Osteoblast (primary cell): Measurements from ENCODE around the gene PEX5. TPM values are rescaled to one million over a fixed set of nuclear protein-coding genes. Genes with fewer than 3 reads are reported as not detected.

Experiments
- DNase-seq: peaks from one replicate; pipeline ENCODE4 v3.0.0; 2011; ENCODE audit warnings: low spot score, mixed read lengths; ENCODE audit not compliant: insufficient read length; ENCODE audit errors: missing footprints
- H2AFZ ChIP-seq: 2 replicates; pipeline ENCODE4 v1.6.0; 2011; ENCODE audit warnings: mild to moderate bottlenecking, low read length
- H3K27ac ChIP-seq: 2 replicates; pipeline ENCODE4 v1.5.1; 2011; ENCODE audit warnings: mild to moderate bottlenecking, low read depth, low read length, moderate library complexity
- H3K27me3 ChIP-seq: 2 replicates; pipeline ENCODE4 v1.6.0; 2012; ENCODE audit warnings: mild to moderate bottlenecking, control low read depth, inconsistent platforms, low read length, moderate library complexity; ENCODE audit not compliant: insufficient read depth
- H3K36me3 ChIP-seq: 2 replicates; pipeline ENCODE4 v1.5.1; 2011; ENCODE audit warnings: mild to moderate bottlenecking, low read length, control low read depth, moderate library complexity; ENCODE audit not compliant: insufficient read depth
- H3K4me1 ChIP-seq: 2 replicates; pipeline ENCODE4 v1.5.1; 2011; ENCODE audit warnings: mild to moderate bottlenecking, low read length, control low read depth, moderate library complexity; ENCODE audit not compliant: insufficient read depth
- H3K4me2 ChIP-seq: 2 replicates; pipeline ENCODE4 v1.6.0; 2011; ENCODE audit warnings: mild to moderate bottlenecking, low read length; ENCODE audit not compliant: insufficient read depth
- H3K4me3 ChIP-seq: fragments of 200-600 bp; sonication (generic); 3 replicates; pipeline ENCODE4 v1.5.1; 2012; ENCODE audit warnings: mild to moderate bottlenecking, low read length, inconsistent platforms; ENCODE audit not compliant: insufficient read depth
- H3K79me2 ChIP-seq: 2 replicates; pipeline ENCODE4 v1.6.0; 2012; ENCODE audit warnings: mild to moderate bottlenecking, low read length, control low read depth, inconsistent platforms; ENCODE audit not compliant: insufficient read depth
- H3K9me3 ChIP-seq: 2 replicates; pipeline ENCODE4 v1.5.1; 2011; ENCODE audit warnings: low read depth, low read length, control low read depth
- H4K20me1 ChIP-seq: 2 replicates; pipeline ENCODE4 v1.6.0; 2012; ENCODE audit warnings: mild to moderate bottlenecking, low read length, control low read depth; ENCODE audit not compliant: insufficient read depth
- total RNA-seq: library from RNA; depleted of rRNA; stranded (reverse); fragments of >200 nt; gene quantifications from 2 replicates; pipeline ENCODE4 v1.2.3, GENCODE V29; 2012
- TF ChIP-seq, protein P1 (sequence below): IDR thresholded peaks from 2 replicates; pipeline ENCODE4 v1.5.1; 2011; ENCODE audit warnings: mild to moderate bottlenecking, low read depth, low read length, moderate library complexity; ENCODE audit errors: extremely low read depth

The PEX5 gene
- total RNA-seq, 1 donor: 48.5 TPM

DNA sequence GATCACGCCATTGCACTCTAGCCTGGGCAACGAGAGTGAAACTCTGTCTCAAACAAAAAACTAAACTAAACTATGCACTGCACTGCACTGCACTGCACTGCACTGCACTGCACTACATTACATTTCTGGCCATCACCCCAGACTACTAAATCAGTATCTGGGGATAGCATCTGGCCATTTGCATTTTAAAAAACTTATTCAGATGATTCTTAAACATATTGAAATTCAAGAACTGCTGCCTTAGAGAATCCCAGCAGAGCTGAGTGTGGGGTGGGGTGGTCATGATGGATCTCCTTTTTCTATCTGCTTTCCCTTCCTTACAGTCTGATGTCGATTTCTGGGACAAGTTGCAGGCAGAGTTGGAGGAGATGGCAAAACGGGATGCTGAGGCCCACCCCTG is 13.6 kb downstream of the PEX5 start:
- no peak for DNase-seq
- H3K36me3 ChIP-seq: peaks cover 49% of the 10 kb centered on the region
- H3K4me2 ChIP-seq: no peak overlapping the region
- H4K20me1 ChIP-seq: no peaks in the 10 kb centered on the region
- H3K4me1 ChIP-seq: no peaks in the 10 kb centered on the region
- no peak overlapping the region for H2AFZ ChIP-seq
- no peaks in the 10 kb centered on the region for H3K27me3 ChIP-seq
- H3K79me2 ChIP-seq: no peaks in the 10 kb centered on the region
- TF ChIP-seq, protein P1, sequence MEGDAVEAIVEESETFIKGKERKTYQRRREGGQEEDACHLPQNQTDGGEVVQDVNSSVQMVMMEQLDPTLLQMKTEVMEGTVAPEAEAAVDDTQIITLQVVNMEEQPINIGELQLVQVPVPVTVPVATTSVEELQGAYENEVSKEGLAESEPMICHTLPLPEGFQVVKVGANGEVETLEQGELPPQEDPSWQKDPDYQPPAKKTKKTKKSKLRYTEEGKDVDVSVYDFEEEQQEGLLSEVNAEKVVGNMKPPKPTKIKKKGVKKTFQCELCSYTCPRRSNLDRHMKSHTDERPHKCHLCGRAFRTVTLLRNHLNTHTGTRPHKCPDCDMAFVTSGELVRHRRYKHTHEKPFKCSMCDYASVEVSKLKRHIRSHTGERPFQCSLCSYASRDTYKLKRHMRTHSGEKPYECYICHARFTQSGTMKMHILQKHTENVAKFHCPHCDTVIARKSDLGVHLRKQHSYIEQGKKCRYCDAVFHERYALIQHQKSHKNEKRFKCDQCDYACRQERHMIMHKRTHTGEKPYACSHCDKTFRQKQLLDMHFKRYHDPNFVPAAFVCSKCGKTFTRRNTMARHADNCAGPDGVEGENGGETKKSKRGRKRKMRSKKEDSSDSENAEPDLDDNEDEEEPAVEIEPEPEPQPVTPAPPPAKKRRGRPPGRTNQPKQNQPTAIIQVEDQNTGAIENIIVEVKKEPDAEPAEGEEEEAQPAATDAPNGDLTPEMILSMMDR: no peak
- H3K27ac ChIP-seq: no peak overlapping the region
- H3K9me3 ChIP-seq: no peaks in the 10 kb centered on the region
- no peak overlapping the region for H3K4me3 ChIP-seq

- H3K4me1 ChIP-seq: no peaks in the 10 kb centered on the region
Measured at GRCh38 chr12:7205091-7205490, 15.6 kb downstream of the PEX5 start.

GRCh38 chr12:7206691-7207090 is 17.2 kb downstream of the PEX5 start:
- no peaks in the 10 kb centered on the region for H3K79me2 ChIP-seq
- H3K4me1 ChIP-seq: no peaks in the 10 kb centered on the region
- H4K20me1 ChIP-seq: no peaks in the 10 kb centered on the region
- no peak overlapping the region for H3K4me2 ChIP-seq
- no peak overlapping the region for H3K4me3 ChIP-seq
- no peak for DNase-seq
- H3K9me3 ChIP-seq: no peaks in the 10 kb centered on the region
- no peak overlapping the region for H3K27ac ChIP-seq
- peaks cover 74% of the 10 kb centered on the region for H3K36me3 ChIP-seq
- no peak overlapping the region for H2AFZ ChIP-seq
- H3K27me3 ChIP-seq: no peaks in the 10 kb centered on the region
- TF ChIP-seq, protein P1: no peak

More at GRCh38 chr12:7205091-7205490, 15.6 kb downstream of the PEX5 start:
- H3K36me3 ChIP-seq: peaks cover 68% of the 10 kb centered on the region
- no peaks in the 10 kb centered on the region for H3K79me2 ChIP-seq
- no peaks in the 10 kb centered on the region for H3K27me3 ChIP-seq
- TF ChIP-seq, protein P1: no peak
- H2AFZ ChIP-seq: no peak overlapping the region
- no peaks in the 10 kb centered on the region for H4K20me1 ChIP-seq
- no peak overlapping the region for H3K4me2 ChIP-seq
- no peak for DNase-seq
- no peak overlapping the region for H3K4me3 ChIP-seq
- H3K9me3 ChIP-seq: no peaks in the 10 kb centered on the region
- no peak overlapping the region for H3K27ac ChIP-seq

DNA sequence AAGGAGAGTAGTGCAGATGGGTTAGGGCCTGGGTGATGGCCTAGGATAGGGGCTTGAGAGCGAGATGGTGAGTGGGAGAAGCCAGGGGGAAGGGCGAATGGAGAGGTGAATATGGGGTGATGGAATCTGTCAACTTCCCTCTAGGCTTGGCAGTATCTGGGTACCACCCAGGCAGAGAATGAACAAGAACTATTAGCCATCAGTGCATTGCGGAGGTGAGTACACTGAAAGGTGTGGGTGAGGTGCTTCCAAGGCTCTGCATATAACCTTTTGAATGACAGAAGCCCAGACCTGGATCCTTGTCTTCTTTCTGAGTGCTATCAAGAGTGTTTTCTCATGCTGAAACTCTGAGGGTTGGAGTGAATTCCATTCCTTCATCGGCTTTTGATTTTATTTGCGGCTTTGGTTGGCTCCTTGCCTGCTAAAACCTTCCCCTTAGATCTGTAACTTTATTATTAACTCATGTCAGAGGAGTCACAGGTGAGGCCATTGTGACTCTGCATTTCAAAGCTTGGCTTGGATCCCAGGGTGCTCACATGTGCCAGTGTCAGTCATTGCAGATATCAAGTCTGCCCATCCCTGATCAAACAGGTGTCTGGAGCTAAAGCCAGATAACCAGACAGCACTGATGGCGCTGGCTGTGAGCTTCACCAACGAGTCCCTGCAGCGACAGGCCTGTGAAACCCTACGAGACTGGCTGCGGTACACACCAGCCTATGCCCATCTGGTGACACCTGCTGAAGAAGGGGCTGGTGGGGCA is 18.6 kb downstream of the PEX5 start:
- Histone ChIP-seq H3K4me3 (no peak overlapping the region), H3K79me2 (no peaks in the 10 kb centered on the region), H2AFZ (no peak overlapping the region), H3K9me3 (no peaks in the 10 kb centered on the region), H3K27me3 (no peaks in the 10 kb centered on the region), H4K20me1 (no peaks in the 10 kb centered on the region), H3K27ac (no peak overlapping the region), H3K4me1 (no peaks in the 10 kb centered on the region), H3K4me2 (no peak overlapping the region), H3K36me3 (peaks cover 62% of the 10 kb centered on the region)
- DNase-seq: no peak
- TF ChIP-seq, protein P1: no peak
